MM.1S (cell line): ENCODE measurements around the gene SUPT3H.

Experiments
- DNase-seq: peaks from one replicate; pipeline ENCODE4 v3.0.0-alpha.2; 2015
- H2AFZ ChIP-seq: fragments of 300-600 bp; sonication (generic); 2 replicates; pipeline ENCODE4 v1.6.0; 2016; ENCODE audit warnings: antibody characterized with exemption, low read length
- H3F3A ChIP-seq: fragments of 300-600 bp; sonication (generic); 2 replicates; pipeline ENCODE4 v1.6.1; 2016; ENCODE audit warnings: mild to moderate bottlenecking, antibody characterized with exemption, low read length, moderate library complexity, mixed read lengths; ENCODE audit not compliant: insufficient read depth
- H3K27ac ChIP-seq: fragments of 300-600 bp; sonication (generic); 2 replicates; pipeline ENCODE4 v1.5.1; 2016; ENCODE audit warnings: mild to moderate bottlenecking, low read length
- H3K27me3 ChIP-seq: fragments of 300-600 bp; sonication (generic); replicated peaks from 2 replicates; pipeline ENCODE4 v1.6.0; 2016; ENCODE audit warnings: low read length; ENCODE audit not compliant: insufficient read depth
- H3K36me3 ChIP-seq: fragments of 300-600 bp; sonication (generic); replicated peaks from 2 replicates; pipeline ENCODE4 v1.6.1; 2016; ENCODE audit warnings: mild to moderate bottlenecking, low read length, mixed read lengths; ENCODE audit not compliant: insufficient read depth
- H3K4me1 ChIP-seq: fragments of 300-600 bp; sonication (generic); 2 replicates; pipeline ENCODE4 v1.6.1; 2016; ENCODE audit warnings: low read length, mixed read lengths
- H3K4me2 ChIP-seq: fragments of 300-600 bp; sonication (generic); 2 replicates; pipeline ENCODE4 v1.6.0; 2016; ENCODE audit warnings: low read depth, low read length
- H3K4me3 ChIP-seq: fragments of 300-600 bp; sonication (generic); 2 replicates; pipeline ENCODE4 v1.5.1; 2016; ENCODE audit warnings: low read length, mixed read lengths
- H3K79me2 ChIP-seq: fragments of 300-600 bp; sonication (generic); 2 replicates; pipeline ENCODE4 v1.6.1; 2016; ENCODE audit warnings: mixed run types, low read length, mixed read lengths
- H3K9ac ChIP-seq: fragments of 300-600 bp; sonication (generic); 2 replicates; pipeline ENCODE4 v1.6.1; 2016; ENCODE audit warnings: low read length, mixed read lengths
- H3K9me2 ChIP-seq: fragments of 300-600 bp; sonication (generic); replicated peaks from 2 replicates; pipeline ENCODE4 v1.6.1; 2016; ENCODE audit warnings: mild to moderate bottlenecking, low read length, mixed read lengths; ENCODE audit not compliant: insufficient read depth
- H3K9me3 ChIP-seq: fragments of 300-600 bp; sonication (generic); replicated peaks from 2 replicates; pipeline ENCODE4 v1.6.1; 2016; ENCODE audit warnings: mild to moderate bottlenecking, low read length, mixed read lengths; ENCODE audit not compliant: insufficient read depth
- H4K20me1 ChIP-seq: fragments of 300-600 bp; sonication (generic); 2 replicates; pipeline ENCODE4 v1.6.1; 2016; ENCODE audit warnings: mild to moderate bottlenecking, low read length, moderate library complexity, mixed read lengths; ENCODE audit not compliant: insufficient read depth
- EZH2 ChIP-seq: fragments of 300-600 bp; sonication (generic); optimal IDR thresholded peaks from 2 replicates; pipeline ENCODE3; 2017; ENCODE audit warnings: low read depth, mild to moderate bottlenecking, antibody characterized with exemption, low read length, mixed read lengths
- EZH2phosphoT487 ChIP-seq: fragments of 300-600 bp; sonication (generic); IDR thresholded peaks from 2 replicates; pipeline ENCODE4 v1.6.1; 2018; ENCODE audit warnings: antibody characterized with exemption, low read length
- TF ChIP-seq, protein P1 (sequence below): fragments of 300-600 bp; sonication (generic); IDR thresholded peaks from 2 replicates; pipeline ENCODE4 v1.5.1; 2016; ENCODE audit warnings: antibody characterized with exemption, low read length, mixed read lengths

Gene SUPT3H

DNA sequence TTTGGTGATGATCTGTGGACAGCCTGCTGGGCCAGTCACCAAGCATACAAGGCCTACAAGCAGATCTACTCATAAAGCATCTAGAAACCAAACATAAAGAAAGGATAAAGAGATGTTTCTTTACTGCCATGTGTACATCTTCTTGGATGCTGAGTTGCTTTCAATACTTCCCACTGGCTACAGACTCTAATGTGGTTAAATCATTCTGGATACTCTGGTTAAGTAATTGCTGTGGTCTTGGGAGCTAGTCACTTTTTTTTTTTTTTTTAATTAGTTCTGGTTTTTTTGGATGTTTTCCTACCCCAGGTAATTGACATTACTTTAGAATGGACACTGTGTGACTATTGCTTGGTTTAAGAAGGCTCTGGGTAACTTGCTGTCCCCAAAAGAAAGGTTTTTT is 265.0 kb downstream of the SUPT3H start:
- Histone ChIP-seq H3K79me2 (no peaks in the 10 kb centered on the region), H2AFZ (no peak overlapping the region), H3K27me3 (no peaks in the 10 kb centered on the region), H3F3A (no peaks in the 10 kb centered on the region), H4K20me1 (no peaks in the 10 kb centered on the region), H3K4me1 (peaks cover 15% of the 10 kb centered on the region), H3K9me2 (no peaks in the 10 kb centered on the region), H3K9me3 (no peaks in the 10 kb centered on the region), H3K4me2 (no peak overlapping the region), H3K9ac (no peak overlapping the region), H3K36me3 (no peaks in the 10 kb centered on the region), H3K27ac (no peak overlapping the region), H3K4me3 (no peak overlapping the region)
- no peak for TF ChIP-seq EZH2phosphoT487
- TF ChIP-seq, protein P1, sequence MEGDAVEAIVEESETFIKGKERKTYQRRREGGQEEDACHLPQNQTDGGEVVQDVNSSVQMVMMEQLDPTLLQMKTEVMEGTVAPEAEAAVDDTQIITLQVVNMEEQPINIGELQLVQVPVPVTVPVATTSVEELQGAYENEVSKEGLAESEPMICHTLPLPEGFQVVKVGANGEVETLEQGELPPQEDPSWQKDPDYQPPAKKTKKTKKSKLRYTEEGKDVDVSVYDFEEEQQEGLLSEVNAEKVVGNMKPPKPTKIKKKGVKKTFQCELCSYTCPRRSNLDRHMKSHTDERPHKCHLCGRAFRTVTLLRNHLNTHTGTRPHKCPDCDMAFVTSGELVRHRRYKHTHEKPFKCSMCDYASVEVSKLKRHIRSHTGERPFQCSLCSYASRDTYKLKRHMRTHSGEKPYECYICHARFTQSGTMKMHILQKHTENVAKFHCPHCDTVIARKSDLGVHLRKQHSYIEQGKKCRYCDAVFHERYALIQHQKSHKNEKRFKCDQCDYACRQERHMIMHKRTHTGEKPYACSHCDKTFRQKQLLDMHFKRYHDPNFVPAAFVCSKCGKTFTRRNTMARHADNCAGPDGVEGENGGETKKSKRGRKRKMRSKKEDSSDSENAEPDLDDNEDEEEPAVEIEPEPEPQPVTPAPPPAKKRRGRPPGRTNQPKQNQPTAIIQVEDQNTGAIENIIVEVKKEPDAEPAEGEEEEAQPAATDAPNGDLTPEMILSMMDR: no peak
- TF ChIP-seq EZH2: no peak
- DNase-seq: no peak

DNA sequence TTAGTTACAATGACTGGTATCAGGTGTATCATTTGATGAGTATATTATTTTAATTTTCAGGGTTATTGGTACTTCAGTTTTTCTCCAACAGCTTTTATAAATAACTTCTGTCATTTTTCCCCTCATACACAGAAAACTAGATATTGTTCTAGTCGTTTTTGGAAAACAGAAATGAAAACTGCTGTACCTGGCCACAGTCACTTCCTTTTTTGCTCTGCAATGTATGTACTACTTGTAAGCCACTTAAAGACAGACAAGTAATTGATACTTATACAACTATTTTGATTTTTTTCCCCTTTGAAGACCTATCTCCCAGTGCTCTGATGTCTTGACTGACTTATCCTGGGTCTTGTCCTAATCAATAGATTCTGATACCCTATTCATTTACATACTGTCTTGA is 268.2 kb downstream of the SUPT3H start:
- H3K4me1 ChIP-seq: peaks cover 7% of the 10 kb centered on the region
- H3K4me3 ChIP-seq: no peak overlapping the region
- H2AFZ ChIP-seq: 0 out of 2 replicates have a peak overlapping the region, but pooled peaks have one; percentile 39
- H3K9me2 ChIP-seq: no peaks in the 10 kb centered on the region
- no peaks in the 10 kb centered on the region for H3K79me2 ChIP-seq
- TF ChIP-seq, protein P1: no peak
- TF ChIP-seq EZH2 (no peak), EZH2phosphoT487 (no peak)
- no peak overlapping the region for H3K27ac ChIP-seq
- H3K4me2 ChIP-seq: peak overlapping the region; percentile 3; the same call in 1 of the 2 replicates
- H3K27me3 ChIP-seq: no peaks in the 10 kb centered on the region
- no peaks in the 10 kb centered on the region for H4K20me1 ChIP-seq
- H3F3A ChIP-seq: no peaks in the 10 kb centered on the region
- no peaks in the 10 kb centered on the region for H3K9me3 ChIP-seq
- no peaks in the 10 kb centered on the region for H3K36me3 ChIP-seq
- H3K9ac ChIP-seq: no peak overlapping the region
- peak; percentile 15 for DNase-seq

DNA sequence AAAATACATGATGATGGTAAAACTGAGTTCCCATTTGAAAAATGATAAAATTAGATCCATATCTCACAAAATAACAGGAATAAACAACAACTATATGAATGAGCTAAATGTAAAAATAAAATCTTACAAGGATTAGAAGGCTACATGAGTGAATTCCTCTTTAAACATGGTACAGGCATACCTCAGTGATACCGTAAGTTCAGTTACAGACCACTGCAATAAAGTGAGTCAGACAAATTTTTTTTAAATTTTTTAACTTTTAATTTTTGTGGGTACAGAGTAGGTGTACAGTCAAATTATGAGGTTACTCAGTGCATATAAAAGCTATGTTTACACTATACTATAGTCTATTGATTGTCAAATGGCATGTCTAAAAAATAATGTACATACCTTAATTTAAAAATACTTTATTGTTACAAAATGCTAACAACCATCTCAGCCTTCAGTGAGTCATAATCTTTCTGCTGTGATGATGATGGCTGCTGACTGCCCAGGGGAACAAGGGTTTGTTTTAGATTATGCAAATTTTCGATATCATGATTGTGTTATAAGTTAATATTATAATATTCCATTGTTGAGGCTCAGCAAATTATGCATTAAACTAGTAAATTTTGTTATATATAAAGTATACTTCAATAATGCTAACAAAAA is 272.4 kb downstream of the SUPT3H start:
- no peak for TF ChIP-seq EZH2phosphoT487
- TF ChIP-seq EZH2: no peak
- TF ChIP-seq, protein P1: no peak
- H2AFZ ChIP-seq: no peak overlapping the region
- H3K4me1 ChIP-seq: peaks cover 7% of the 10 kb centered on the region
- no peak for DNase-seq
- H4K20me1 ChIP-seq: no peaks in the 10 kb centered on the region
- no peak overlapping the region for H3K4me2 ChIP-seq
- no peak overlapping the region for H3K27ac ChIP-seq
- no peak overlapping the region for H3K4me3 ChIP-seq
- H3K36me3 ChIP-seq: no peaks in the 10 kb centered on the region
- no peaks in the 10 kb centered on the region for H3F3A ChIP-seq
- no peak overlapping the region for H3K9ac ChIP-seq
- H3K9me2 ChIP-seq: no peaks in the 10 kb centered on the region
- H3K9me3 ChIP-seq: no peaks in the 10 kb centered on the region
- no peaks in the 10 kb centered on the region for H3K27me3 ChIP-seq
- no peaks in the 10 kb centered on the region for H3K79me2 ChIP-seq
